COLO668 (cell line): ENCODE data around the gene CDKL5.

Experiments used
- DNase-seq: peaks from one replicate; lab custom pipeline; 2025; ENCODE audit not compliant: unreplicated experiment; lab: John Stamatoyannopoulos, UW

The CDKL5 gene

DNA sequence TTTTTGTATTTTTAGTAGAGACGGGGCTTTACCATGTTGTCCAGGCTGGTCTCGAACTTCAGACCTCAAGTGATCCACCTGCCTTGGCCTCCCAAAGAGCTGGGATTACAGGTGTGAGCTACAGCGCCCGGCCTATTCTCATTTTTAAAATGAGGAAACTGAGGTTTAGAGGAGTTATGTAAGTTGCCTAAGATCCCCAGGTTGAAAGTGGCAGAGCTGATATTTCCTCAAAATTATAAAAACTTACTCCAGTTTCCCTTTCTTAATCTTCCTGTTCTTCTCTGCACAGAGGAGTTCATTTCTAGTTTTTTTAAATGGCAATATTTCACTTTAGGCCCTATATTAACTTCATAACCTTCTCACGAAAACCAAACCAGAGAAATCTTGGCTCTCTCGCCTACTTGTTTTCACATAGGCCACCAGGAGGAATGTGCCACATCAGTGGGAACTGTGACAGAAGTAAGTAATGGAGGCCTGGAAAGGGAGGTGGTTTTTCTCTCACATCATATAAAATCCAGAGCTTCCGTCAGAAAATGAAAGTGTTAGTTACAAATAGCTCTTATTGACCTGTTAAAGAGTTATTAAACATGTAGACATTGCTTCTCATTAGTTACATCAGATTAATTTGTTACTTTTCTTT lies 262.6 kb downstream of the CDKL5 start:
- DNase-seq = no peak

DNA sequence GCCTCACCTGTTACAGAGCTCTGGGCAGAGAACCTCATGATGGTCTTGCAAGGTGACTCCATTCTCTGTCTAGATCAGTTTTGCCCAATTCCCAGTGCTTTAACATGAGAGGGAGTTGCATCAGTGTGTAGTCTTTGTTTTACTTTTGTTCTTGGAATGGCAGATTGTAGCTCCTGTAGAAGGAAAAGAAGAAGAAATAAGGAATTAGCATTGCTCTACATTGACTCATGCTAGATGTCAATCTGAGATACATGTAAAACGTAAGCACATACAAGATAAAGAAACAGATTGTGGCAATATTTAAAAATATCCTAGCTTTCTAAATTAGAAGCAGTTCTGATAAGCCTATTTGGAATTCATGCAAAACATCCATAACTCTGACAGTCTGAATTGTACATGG lies 266.0 kb downstream of the CDKL5 start:
- DNase-seq = no peak

DNA sequence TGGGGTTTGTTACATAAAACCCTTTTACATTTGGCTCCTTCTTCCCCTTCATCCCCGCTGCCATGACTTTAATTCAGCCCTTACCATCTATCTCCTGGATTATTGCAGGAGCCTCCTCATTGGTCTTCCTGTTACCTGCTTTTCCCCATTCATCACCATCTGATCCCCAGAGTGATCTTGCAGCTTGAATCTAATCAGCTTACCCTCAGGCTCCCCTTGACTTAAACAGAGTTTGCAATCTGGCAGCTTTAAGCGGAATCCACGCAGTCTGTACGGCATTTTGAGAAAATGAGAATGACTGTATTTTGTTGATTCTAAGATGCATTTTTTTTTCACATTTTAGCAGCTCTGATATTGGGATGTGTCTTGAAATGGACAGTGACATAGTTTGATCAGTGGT lies 267.1 kb downstream of the CDKL5 start:
- DNase-seq = no peak

DNA sequence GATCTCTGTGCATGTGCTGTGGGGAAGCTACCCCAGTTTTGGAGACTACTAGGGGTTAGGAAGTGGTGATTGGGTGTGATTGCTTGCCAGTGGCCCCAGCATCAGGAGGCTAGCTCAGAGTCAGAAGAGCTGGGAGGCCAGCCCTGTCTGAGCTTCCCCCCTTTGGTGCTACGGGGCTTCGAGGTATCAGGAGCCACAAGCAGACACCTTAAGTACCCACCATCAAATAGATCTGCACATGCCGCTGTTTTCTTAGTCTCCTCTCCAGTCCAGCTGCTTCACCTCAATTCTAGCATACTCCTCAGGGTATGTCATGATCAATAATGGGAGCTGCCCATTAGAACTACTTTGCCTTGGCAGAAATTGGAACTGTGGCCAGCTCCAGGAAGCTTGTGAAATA lies 271.2 kb downstream of the CDKL5 start:
- DNase-seq = no peak

DNA sequence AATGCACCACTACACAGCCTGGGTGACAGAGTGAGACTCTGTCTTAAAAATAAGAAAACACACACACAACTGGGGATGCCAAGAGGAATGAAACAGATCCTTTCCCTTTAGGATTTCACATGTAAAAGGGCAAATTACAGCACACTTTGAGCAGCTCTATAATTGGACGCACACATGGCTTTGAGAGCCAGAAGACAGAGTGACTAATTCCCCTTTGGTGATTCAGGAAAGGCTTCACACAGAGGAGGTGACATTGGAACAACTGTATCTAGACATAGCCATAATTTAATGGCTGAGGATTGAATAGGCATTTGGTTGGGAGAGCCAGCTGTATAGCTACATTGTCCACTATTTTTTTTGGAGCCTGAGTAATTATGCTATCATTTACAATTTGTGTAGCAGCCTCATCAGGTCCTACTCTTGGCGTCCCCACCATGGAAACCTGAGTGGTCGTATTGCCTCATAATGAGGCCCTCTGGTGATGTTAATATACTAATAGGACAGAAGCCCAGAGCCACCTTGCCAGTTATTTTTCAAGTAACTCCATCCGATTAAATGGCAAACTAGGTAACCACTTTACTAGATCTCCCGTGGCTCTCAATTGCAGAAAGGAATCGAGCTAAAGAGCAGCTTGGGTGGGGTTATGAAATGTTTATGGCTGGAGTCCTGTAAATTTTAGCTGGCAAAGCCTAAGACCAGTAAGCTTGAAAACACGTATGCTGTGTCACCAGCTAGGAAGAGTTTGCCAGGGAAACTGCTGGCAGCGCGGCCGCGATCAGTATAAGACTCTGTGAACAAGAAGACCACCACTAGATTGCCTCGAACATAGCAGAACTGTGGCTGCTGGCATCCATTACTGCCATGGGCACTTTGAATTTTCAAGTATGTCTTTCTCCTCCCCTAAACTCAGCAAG lies 273.6 kb downstream of the CDKL5 start:
- DNase-seq = no peak

DNA sequence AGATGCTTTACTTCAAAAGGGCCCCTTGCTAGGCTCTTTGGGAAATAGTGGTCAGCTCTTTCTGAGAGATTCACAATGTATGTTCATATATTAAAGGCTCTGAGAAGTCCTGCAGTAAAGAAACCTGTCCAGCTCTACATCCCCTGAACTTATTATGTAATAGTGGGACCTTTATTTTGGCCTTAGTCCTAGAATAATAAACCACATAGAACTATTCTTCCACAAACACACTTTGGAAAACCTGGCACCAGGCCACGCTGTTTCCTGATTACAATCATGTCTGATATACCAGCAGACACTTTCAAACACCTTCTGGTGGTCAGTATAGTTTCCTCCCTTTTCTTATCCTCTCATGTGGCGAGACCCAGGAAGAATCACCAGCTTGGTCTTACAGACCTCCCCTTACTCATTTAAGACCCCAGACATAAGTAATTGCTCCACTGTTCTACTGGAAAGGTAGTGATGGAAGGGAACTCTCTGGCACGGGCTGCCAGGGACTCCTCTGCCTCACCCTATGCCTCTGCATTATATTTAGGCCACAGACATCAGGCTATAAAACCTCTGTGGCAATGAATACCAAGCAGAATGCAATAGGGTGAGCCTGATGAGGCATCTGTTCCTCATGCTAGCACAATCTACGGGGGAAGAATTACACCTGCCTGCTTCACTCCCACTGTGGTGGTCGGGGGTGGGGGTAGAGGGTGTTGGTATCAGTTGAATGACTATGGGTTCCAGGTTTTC lies 276.4 kb downstream of the CDKL5 start:
- DNase-seq = no peak

DNA sequence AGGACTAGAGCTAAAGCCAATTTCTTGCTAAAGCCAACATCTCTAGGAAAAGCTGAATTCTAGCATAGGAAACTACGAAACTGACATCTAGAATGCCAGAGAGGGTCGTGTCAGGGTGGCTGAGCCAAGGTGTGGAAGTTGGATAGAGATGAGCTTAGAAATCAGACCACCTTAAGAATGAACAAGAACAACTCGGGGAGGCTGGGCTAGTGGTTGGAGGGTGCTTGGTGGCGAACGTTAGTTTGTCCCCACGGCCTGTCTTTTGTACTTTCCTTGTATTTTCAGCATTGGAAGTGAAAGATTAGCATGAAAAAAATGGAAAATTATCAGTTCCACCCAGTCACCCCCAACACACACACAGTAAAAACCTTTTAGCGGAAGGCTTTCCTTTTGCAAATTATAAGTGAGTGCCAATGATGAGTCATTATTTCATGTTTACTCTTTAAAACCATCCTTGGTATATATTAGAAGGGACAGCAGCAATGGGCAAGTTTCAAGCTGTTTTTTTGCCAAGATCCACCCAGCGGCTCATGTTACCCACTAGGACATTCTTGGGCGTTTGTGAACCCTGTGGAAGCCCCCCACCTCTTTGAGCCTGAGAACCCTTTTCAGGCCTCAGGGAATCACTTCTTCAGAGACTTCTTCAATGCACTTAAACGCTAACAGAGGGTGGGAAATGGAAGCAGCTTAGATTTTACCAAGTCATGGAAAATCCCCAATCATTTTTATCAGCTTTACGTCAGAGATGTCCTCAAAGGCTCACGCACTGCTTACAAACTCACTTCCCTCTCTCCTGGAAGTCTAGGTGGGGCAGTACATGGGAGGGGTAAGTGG lies 277.2 kb downstream of the CDKL5 start:
- no peak for DNase-seq
